Omental fat pad (tissue), 4 donors: ENCODE results near the gene COQ8A. TPM values are rescaled to one million over a fixed set of nuclear protein-coding genes. Genes with fewer than 3 reads are reported as not detected.
A peak's percentile ranks its signal among the peaks of the same experiment; 100 is the strongest.

Experiments used
- ATAC-seq: fragments of 150-250 bp; one replicate; pipeline ENCODE4 v1.9.1; 2016; ENCODE audit warnings: mild to moderate bottlenecking, moderate library complexity; ENCODE audit not compliant: low FRiP score
- DNase-seq: peaks from one replicate; pipeline ENCODE4 v3.0.0-alpha.2; 2019; ENCODE audit warnings: low spot score
- CTCF ChIP-seq, 3 donors: fragments of 450-650 bp; IDR thresholded peaks; one replicate each; pipeline ENCODE4 v1.5.1; 2016 to 2017; ENCODE audit warnings: antibody characterized with exemption in 3 of 3, mild to moderate bottlenecking in 3 of 3, moderate library complexity in 2 of 3
- total RNA-seq, 4 donors: library from RNA; depleted of rRNA; stranded (reverse); fragments of >200 nt; gene quantifications; one replicate each; pipeline ENCODE4 v1.1.0, GENCODE V29; 2016

COQ8A gene
- total RNA-seq, 4 donors from 2014 or later = 118 to 175 (median 140) TPM

DNA sequence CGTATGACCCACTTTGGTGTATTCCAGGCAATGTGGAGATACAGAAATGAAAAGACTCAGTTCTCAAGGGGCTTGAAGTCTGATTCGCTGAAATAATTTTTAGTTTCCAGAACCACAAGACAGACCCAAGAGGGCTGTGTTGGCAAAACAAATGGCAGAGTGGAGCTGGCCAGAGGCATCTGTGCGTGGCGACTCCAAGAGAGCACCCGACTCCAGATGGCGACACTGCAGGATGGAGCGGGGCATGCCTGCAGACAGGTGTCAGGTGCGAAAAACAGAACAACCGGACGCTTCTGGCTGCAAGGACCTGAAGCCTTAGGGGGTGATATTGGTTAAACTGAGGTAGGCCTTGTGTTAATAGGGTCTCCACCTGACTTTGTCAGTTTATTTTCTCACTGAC lies 31.7 kb upstream of the COQ8A start:
- no peak for TF ChIP-seq CTCF (IDR thresholded peaks at IDR 0.05)
- ATAC-seq (no peak), DNase-seq (no peak)

DNA sequence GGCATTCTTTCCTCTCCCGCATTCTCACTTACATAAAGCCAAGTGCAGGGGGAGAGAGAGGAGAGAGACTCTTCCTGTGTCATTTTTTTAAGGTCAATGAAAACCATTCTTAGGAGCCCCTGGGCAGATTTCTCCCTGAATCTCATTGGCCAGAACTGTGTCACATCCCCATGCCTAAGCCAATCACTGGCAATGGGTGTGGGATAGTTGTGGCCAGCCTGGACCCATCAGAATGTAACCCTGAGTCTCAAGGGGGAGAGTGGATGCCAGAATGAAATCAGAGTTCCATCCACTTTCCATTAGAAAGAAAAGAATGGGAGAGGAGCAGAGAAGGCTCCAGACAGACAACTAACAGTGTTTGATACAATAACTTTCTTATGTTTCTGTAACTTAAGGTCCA lies 31.2 kb upstream of the COQ8A start:
- DNase-seq = no peak
- TF ChIP-seq CTCF (IDR thresholded peaks at IDR 0.05) = no peak
- no peak for ATAC-seq

GRCh38 chr1:226912587-226913176 lies 27.4 kb upstream of the COQ8A start:
- no peak for ATAC-seq
- TF ChIP-seq CTCF (IDR thresholded peaks at IDR 0.05) = no peak
- no peak for DNase-seq

DNA sequence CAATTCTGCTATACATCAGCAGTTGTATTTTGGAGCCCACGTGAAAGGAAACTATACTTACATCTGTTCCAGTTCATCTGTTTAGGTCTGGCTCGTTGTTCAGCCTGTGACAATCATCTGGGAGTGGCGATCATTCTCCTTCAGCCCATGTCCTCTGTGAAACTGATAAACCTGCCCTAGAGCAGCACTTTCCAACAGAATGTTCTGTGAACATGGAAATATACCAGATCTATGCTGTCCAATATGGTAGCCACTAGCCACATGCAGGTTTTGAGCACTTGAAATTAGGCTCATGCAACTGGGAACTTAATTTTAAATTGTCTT lies 24.5 kb upstream of the COQ8A start:
- TF ChIP-seq CTCF (IDR thresholded peaks at IDR 0.05) = no peak
- DNase-seq = no peak
- no peak for ATAC-seq

GRCh38 chr1:226916497-226916896 lies 23.6 kb upstream of the COQ8A start:
- DNase-seq = no peak
- ATAC-seq = no peak
- no peak for TF ChIP-seq CTCF (IDR thresholded peaks at IDR 0.05)

DNA sequence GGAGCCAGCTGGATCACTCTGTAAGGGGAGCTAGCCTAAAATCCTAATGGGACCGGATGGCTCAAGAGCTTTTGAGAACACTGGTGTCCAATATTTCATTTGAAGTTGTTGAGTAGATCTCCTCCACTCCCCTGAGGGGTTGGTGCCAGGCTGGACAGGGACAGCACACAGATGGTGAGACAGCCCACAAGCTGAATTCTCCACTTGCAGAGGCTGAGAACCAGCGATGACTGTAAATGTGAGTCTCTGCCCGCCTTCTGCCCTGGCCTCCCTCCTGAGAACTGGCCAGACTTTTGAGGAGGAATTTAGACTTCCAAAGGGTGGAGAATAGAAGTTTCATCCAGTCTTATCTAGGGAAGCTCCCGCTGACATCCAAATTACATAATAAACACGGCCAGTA lies 20.5 kb upstream of the COQ8A start:
- ATAC-seq (peak; percentile 60), DNase-seq (no peak)

More for the DNA sequence above, 20.5 kb upstream of the COQ8A start:
- TF ChIP-seq CTCF (IDR thresholded peaks at IDR 0.05) = no peak
